Measurements from ENCODE around the gene ACKR1. TPM values are rescaled to one million over a fixed set of nuclear protein-coding genes. Genes with fewer than 3 reads are reported as not detected.

ACKR1 gene
- polyA plus RNA-seq, 1 of the 3 experiments (the other 2 are of a cell fraction): 0.02 TPM

GRCh38 chr1:159208175-159208825 is 3.6 kb downstream of the ACKR1 start:
- no peak for DNase-seq
- no peaks in the 10 kb centered on the region; a peak in 1 of 4 replicates for H3K4me1 ChIP-seq (ENCODE audit: control insufficient read depth in 1 of 2, insufficient read depth in 2 of 2, low read depth in 1 of 2, low read length in 1 of 2)
- H3K4me3 ChIP-seq (ENCODE audit: low read depth in 2 of 2, low read length in 1 of 2): no peak overlapping the region
- TF ChIP-seq GATA2 (CRISPR knock-in tag; IDR thresholded peaks at IDR 0.05): no peak
- TF ChIP-seq ELF1 (IDR thresholded peaks at IDR 0.05): no peak
- TF ChIP-seq REST (IDR thresholded peaks at IDR 0.05; ENCODE audit: low read depth, low read length): peak; percentile 72; the same call in 1 of the 2 replicates
- no peak for TF ChIP-seq ZBTB33 (IDR thresholded peaks at IDR 0.05; ENCODE audit: borderline replicate concordance, low read depth)
- TF ChIP-seq CTCF (IDR thresholded peaks at IDR 0.05): no peak
- H2AFZ ChIP-seq (ENCODE audit: low read depth): no peak overlapping the region
- no peak overlapping the region for H3K4me2 ChIP-seq
- H3K27ac ChIP-seq (ENCODE audit: low read depth in 2 of 2, low read length in 1 of 2): no peak overlapping the region
- CTCF ChIA-PET: interaction anchor here (0.8 to 26.8 kb wide), 4 partner anchors 11 to 683 kb away, joined by 3 to 660 read pairs (median 257); partner anchors contain the start of gene CADM3
- H3K79me2 ChIP-seq (ENCODE audit: insufficient read depth): no peaks in the 10 kb centered on the region
- no peaks in the 10 kb centered on the region for H3F3A ChIP-seq (replicated peaks; ENCODE audit: insufficient read depth)
- no peaks in the 10 kb centered on the region for H3K9me2 ChIP-seq
- H3K27me3 ChIP-seq (ENCODE audit: insufficient read depth): peaks cover 25% of the 10 kb centered on the region
- WGBS (ENCODE audit: low lambda C conversion rate): 14% methylated on average over 7 of the region's 7 CpGs
- H3K9ac ChIP-seq: no peak overlapping the region
- H3K9me3 ChIP-seq: no peaks in the 10 kb centered on the region
- no peaks in the 10 kb centered on the region for H4K20me1 ChIP-seq (ENCODE audit: insufficient read depth)
- POLR2A ChIA-PET: no interaction called here
- no peaks in the 10 kb centered on the region for H3K36me3 ChIP-seq (replicated peaks in 1 of 2; ENCODE audit: control insufficient read depth in 1 of 2, insufficient read depth in 2 of 2, low read length in 1 of 2)

GRCh38 chr1:159209061-159209460 is 4.4 kb downstream of the ACKR1 start:
- DNase-seq: no peak
- 37% methylated on average over 7 of the region's 7 CpGs for WGBS (ENCODE audit: low lambda C conversion rate)
- peaks cover 20% of the 10 kb centered on the region for H3K27me3 ChIP-seq (ENCODE audit: insufficient read depth)
- H3K79me2 ChIP-seq (ENCODE audit: insufficient read depth): no peaks in the 10 kb centered on the region
- no peaks in the 10 kb centered on the region for H3K36me3 ChIP-seq (replicated peaks in 1 of 2; ENCODE audit: control insufficient read depth in 1 of 2, insufficient read depth in 2 of 2, low read length in 1 of 2)
- ChIA-PET CTCF (interaction anchor here (4.1 to 26.8 kb wide), 5 partner anchors 12 to 73 kb away, joined by 33 to 660 read pairs (median 161); partner anchors contain the start of gene CADM3), POLR2A (no interaction called here)
- H3K9ac ChIP-seq: no peak overlapping the region
- H3K4me2 ChIP-seq: no peak overlapping the region
- H4K20me1 ChIP-seq (ENCODE audit: insufficient read depth): no peaks in the 10 kb centered on the region
- H3K9me3 ChIP-seq: no peaks in the 10 kb centered on the region
- no peak overlapping the region for H2AFZ ChIP-seq (ENCODE audit: low read depth)
- no peak overlapping the region for H3K4me3 ChIP-seq (ENCODE audit: low read depth in 2 of 2, low read length in 1 of 2)
- no peaks in the 10 kb centered on the region for H3K9me2 ChIP-seq
- H3F3A ChIP-seq (replicated peaks; ENCODE audit: insufficient read depth): no peaks in the 10 kb centered on the region
- H3K27ac ChIP-seq (ENCODE audit: low read depth in 2 of 2, low read length in 1 of 2): no peak overlapping the region
- H3K4me1 ChIP-seq (ENCODE audit: control insufficient read depth in 1 of 2, insufficient read depth in 2 of 2, low read depth in 1 of 2, low read length in 1 of 2): no peaks in the 10 kb centered on the region; a peak in 1 of 4 replicates
- TF ChIP-seq POLR2AphosphoS5 (IDR thresholded peaks at IDR 0.05; ENCODE audit: low read depth, low read length) (no peak), USF1 (IDR thresholded peaks at IDR 0.05; ENCODE audit: borderline replicate concordance, low read depth) (no peak), ZBTB33 (IDR thresholded peaks at IDR 0.05; ENCODE audit: borderline replicate concordance, low read depth) (no peak), MAX (IDR thresholded peaks at IDR 0.05; ENCODE audit: low read depth) (no peak), CHD2 (IDR thresholded peaks at IDR 0.05; ENCODE audit: low read length, partially characterized antibody) (no peak), IRF3 (IDR thresholded peaks at IDR 0.05; ENCODE audit: low read depth, low read length) (no peak), JUND (IDR thresholded peaks at IDR 0.05) (no peak), RCOR1 (IDR thresholded peaks at IDR 0.05; ENCODE audit: low read length) (no peak), TCF12 (IDR thresholded peaks at IDR 0.05) (no peak)
